ENCODE results near the gene FYN.

FYN gene

GRCh38 chr6:111741177-111741952 is 131.9 kb downstream of the FYN start:
- H3K27ac ChIP-seq (ENCODE audit: extremely low read depth, low read depth, low read length): no peak overlapping the region

GRCh38 chr6:111740506-111740905 is 132.7 kb downstream of the FYN start:
- ChIA-PET POLR2A (interaction anchor here (1.2 kb wide), 1 partner anchor 12 kb away, joined by 3 read pairs; no protein-coding TSS in a partner anchor), CTCF (no interaction called here)
- H3K4me3 ChIP-seq (ENCODE audit: low read depth, low read length): no peak overlapping the region
- H3K9me3 ChIP-seq (ENCODE audit: control insufficient read depth, insufficient read depth, low read depth, low read length): no peaks in the 10 kb centered on the region
- TF ChIP-seq ZNF335 (tag by site-specific recombination; conservative IDR thresholded peaks at IDR 0.05): no peak
- TF ChIP-seq ZBTB20 (tag by site-specific recombination; IDR thresholded peaks at IDR 0.05): no peak
- no peak for TF ChIP-seq KLF10 (tag by site-specific recombination; IDR thresholded peaks at IDR 0.05)
- no peak for TF ChIP-seq ZNF23 (tag by site-specific recombination; IDR thresholded peaks at IDR 0.05; ENCODE audit: borderline replicate concordance)
- no peak for TF ChIP-seq ZNF768 (tag by site-specific recombination; IDR thresholded peaks at IDR 0.05)
- no peak for TF ChIP-seq ZNF521 (tag by site-specific recombination; IDR thresholded peaks at IDR 0.05)
- no peak for TF ChIP-seq SP3 (tag by site-specific recombination; IDR thresholded peaks at IDR 0.05)
- TF ChIP-seq PRDM6 (tag by site-specific recombination; IDR thresholded peaks at IDR 0.05): no peak
- TF ChIP-seq ZNF544 (tag by site-specific recombination; IDR thresholded peaks at IDR 0.05): no peak
- no peak for TF ChIP-seq ZNF843 (tag by site-specific recombination; IDR thresholded peaks at IDR 0.05)
- TF ChIP-seq ZNF280C (tag by site-specific recombination; IDR thresholded peaks at IDR 0.05): no peak
- no peak for TF ChIP-seq ATF2 (tag by site-specific recombination; IDR thresholded peaks at IDR 0.05; ENCODE audit: low read depth)
- peaks cover 0 to 6% of the 10 kb centered on the region in 2 experiments; a peak in 1 of 3 replicates for H3K36me3 ChIP-seq (ENCODE audit: control insufficient read depth in 2 of 2, insufficient read depth in 1 of 2, low read length in 2 of 2)
- peaks cover 5% of the 10 kb centered on the region; the same call in 1 of the 2 replicates for H3K4me1 ChIP-seq (ENCODE audit: control insufficient read depth, insufficient read depth, low read length)
- H3K27ac ChIP-seq (ENCODE audit: extremely low read depth, low read depth, low read length): no peak overlapping the region

More at GRCh38 chr6:111741177-111741952, 131.9 kb downstream of the FYN start:
- Histone ChIP-seq H3K36me3 (ENCODE audit: control insufficient read depth in 2 of 2, insufficient read depth in 1 of 2, low read length in 2 of 2) (peaks cover 0 to 3% of the 10 kb centered on the region in 2 experiments; a peak in 1 of 3 replicates), H3K4me1 (ENCODE audit: control insufficient read depth, insufficient read depth, low read length) (peaks cover 5% of the 10 kb centered on the region; the same call in 1 of the 2 replicates), H3K9me3 (ENCODE audit: control insufficient read depth, insufficient read depth, low read depth, low read length) (no peaks in the 10 kb centered on the region), H3K4me3 (ENCODE audit: low read depth, low read length) (no peak overlapping the region)
- POLR2A ChIA-PET: interaction anchor here (0.7 kb wide), 1 partner anchor 1172 kb away, joined by 3 read pairs; no protein-coding TSS in a partner anchor
- TF ChIP-seq ZNF629 (tag by site-specific recombination; IDR thresholded peaks at IDR 0.05) (no peak), OVOL3 (tag by site-specific recombination; IDR thresholded peaks at IDR 0.05) (no peak), SP2 (tag by site-specific recombination; IDR thresholded peaks at IDR 0.05) (no peak)
- CTCF ChIA-PET: interaction anchor here (0.7 kb wide), 1 partner anchor 22 kb away, joined by 3 read pairs; no protein-coding TSS in a partner anchor

- POLR2A ChIA-PET: interaction anchor here (1.2 kb wide), 1 partner anchor 13 kb away, joined by 3 read pairs; no protein-coding TSS in a partner anchor
- CTCF ChIA-PET: interaction anchor here (0.8 kb wide), 1 partner anchor 135 kb away, joined by 4 read pairs; no protein-coding TSS in a partner anchor
- Histone ChIP-seq H3K27ac (ENCODE audit: extremely low read depth, low read depth, low read length) (no peak overlapping the region), H3K9me3 (ENCODE audit: control insufficient read depth, insufficient read depth, low read depth, low read length) (no peaks in the 10 kb centered on the region), H3K4me1 (ENCODE audit: control insufficient read depth, insufficient read depth, low read length) (peaks cover 5% of the 10 kb centered on the region; the same call in 1 of the 2 replicates), H3K4me3 (ENCODE audit: low read depth, low read length) (no peak overlapping the region), H3K36me3 (ENCODE audit: control insufficient read depth in 2 of 2, insufficient read depth in 1 of 2, low read length in 2 of 2) (peaks cover 0 to 6% of the 10 kb centered on the region in 2 experiments; a peak in 1 of 3 replicates)
- TF ChIP-seq ZNF560 (tag by site-specific recombination; IDR thresholded peaks at IDR 0.05; ENCODE audit: borderline replicate concordance): no peak
- no peak for TF ChIP-seq ZNF473 (tag by site-specific recombination; IDR thresholded peaks at IDR 0.05)
- TF ChIP-seq ZBTB44 (tag by site-specific recombination; IDR thresholded peaks at IDR 0.05): no peak
- TF ChIP-seq ZNF488 (tag by site-specific recombination; IDR thresholded peaks at IDR 0.05): no peak
- no peak for TF ChIP-seq ZNF660 (tag by site-specific recombination; IDR thresholded peaks at IDR 0.05)
- TF ChIP-seq ZNF585B (tag by site-specific recombination; IDR thresholded peaks at IDR 0.05): no peak
- TF ChIP-seq MEIS1 (CRISPR knock-in tag; IDR thresholded peaks at IDR 0.05; ENCODE audit: borderline replicate concordance): no peak
- no peak for TF ChIP-seq ZIC2 (tag by site-specific recombination; IDR thresholded peaks at IDR 0.05)
Measured at GRCh38 chr6:111739257-111739696, 134.0 kb downstream of the FYN start.

Measured in HEK293 (cell line).